Neural cell (in vitro differentiated cells): ENCODE data around the gene ID4.

Experiments used
- MXI1 ChIP-seq: fragments of 450-650 bp; conservative IDR thresholded peaks from 2 replicates; pipeline ENCODE4 v1.6.1; 2014; ENCODE audit warnings: antibody characterized with exemption, mild to moderate bottlenecking; ENCODE audit not compliant: poor library complexity, severe bottlenecking
- POLR2AphosphoS5 ChIP-seq: IDR thresholded peaks from 2 replicates; pipeline ENCODE4 v1.6.1; 2012
- TF ChIP-seq, protein P1 (sequence below): fragments of 450-650 bp; IDR thresholded peaks from 2 replicates; pipeline ENCODE4 v1.5.1; 2014; ENCODE audit warnings: antibody characterized with exemption, mild to moderate bottlenecking, moderate library complexity; ENCODE audit not compliant: poor library complexity, severe bottlenecking

DNA sequence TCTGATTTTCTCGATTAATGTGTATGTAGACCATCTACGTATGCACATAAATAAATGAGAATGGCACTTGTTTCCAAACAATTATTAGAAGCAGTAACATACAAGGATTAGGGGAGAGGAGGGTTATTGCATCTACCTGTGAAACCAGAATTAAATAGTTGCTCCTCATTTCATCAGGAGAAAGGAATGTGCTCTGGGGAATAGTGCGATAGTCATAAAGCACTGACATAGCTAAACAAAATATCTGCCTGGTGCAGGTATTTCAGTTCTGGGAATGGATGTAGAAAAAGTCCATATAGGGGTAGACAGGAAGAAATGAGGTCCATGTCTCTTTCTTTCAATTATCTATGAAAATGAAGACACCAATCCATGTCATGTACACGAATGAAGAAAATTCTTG is 1.6 kb upstream of the ID4 start:
- TF ChIP-seq, protein P1, sequence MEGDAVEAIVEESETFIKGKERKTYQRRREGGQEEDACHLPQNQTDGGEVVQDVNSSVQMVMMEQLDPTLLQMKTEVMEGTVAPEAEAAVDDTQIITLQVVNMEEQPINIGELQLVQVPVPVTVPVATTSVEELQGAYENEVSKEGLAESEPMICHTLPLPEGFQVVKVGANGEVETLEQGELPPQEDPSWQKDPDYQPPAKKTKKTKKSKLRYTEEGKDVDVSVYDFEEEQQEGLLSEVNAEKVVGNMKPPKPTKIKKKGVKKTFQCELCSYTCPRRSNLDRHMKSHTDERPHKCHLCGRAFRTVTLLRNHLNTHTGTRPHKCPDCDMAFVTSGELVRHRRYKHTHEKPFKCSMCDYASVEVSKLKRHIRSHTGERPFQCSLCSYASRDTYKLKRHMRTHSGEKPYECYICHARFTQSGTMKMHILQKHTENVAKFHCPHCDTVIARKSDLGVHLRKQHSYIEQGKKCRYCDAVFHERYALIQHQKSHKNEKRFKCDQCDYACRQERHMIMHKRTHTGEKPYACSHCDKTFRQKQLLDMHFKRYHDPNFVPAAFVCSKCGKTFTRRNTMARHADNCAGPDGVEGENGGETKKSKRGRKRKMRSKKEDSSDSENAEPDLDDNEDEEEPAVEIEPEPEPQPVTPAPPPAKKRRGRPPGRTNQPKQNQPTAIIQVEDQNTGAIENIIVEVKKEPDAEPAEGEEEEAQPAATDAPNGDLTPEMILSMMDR: no peak
- TF ChIP-seq POLR2AphosphoS5 (no peak), MXI1 (no peak)
